Upper lobe of left lung (tissue), 6 donors: ENCODE measurements around the gene ANO2. TPM values are rescaled to one million over a fixed set of nuclear protein-coding genes. Genes with fewer than 3 reads are reported as not detected.
A peak's percentile ranks its signal among the peaks of the same experiment; 100 is the strongest.

Experiments used
- ATAC-seq, 2 donors: fragments of 200-7000 bp; cut with Tn5 transposase; one replicate each; pipeline ENCODE4 v1.9.1; 2022; ENCODE audit warnings: mild to moderate bottlenecking in 2 of 2, moderate library complexity in 2 of 2; ENCODE audit not compliant: low FRiP score in 2 of 2
- DNase-seq, 2 donors: peaks; one replicate each; pipeline ENCODE4 v3.0.0-alpha.2; 2019 to 2020
- H3K27ac ChIP-seq, 4 donors: fragments of 200-600 bp; sonication (generic); one replicate each; pipeline ENCODE4 v1.5.1; 2016 to 2019
- H3K27me3 ChIP-seq, 4 donors: fragments of 200-600 bp; sonication (generic); one replicate each; pipeline ENCODE4 v1.5.1; 2017 to 2019
- H3K36me3 ChIP-seq, 4 donors: fragments of 200-600 bp; sonication (generic); one replicate each; pipeline ENCODE4 v1.5.1; 2016 to 2019
- H3K4me1 ChIP-seq, 4 donors: fragments of 200-600 bp; sonication (generic); one replicate each; pipeline ENCODE4 v1.5.1; 2018 to 2019
- H3K4me3 ChIP-seq, 4 donors: fragments of 200-600 bp; sonication (generic); one replicate each; pipeline ENCODE4 v1.5.1; 2017 to 2019; ENCODE audit warnings: mild to moderate bottlenecking in 2 of 4, moderate library complexity in 1 of 4
- H3K9me3 ChIP-seq, 4 donors: fragments of 200-600 bp; sonication (generic); one replicate each; pipeline ENCODE4 v1.5.1; 2018 to 2019
- EP300 ChIP-seq, 4 donors: sonication (generic); formaldehyde crosslinking; IDR thresholded peaks; one replicate each; pipeline ENCODE4 v1.5.1; 2017; ENCODE audit warnings: antibody characterized with exemption in 4 of 4, control low read depth in 2 of 4
- POLR2A ChIP-seq, 4 donors: fragments of 450-650 bp; IDR thresholded peaks; one replicate each; pipeline ENCODE4 v1.5.1; 2016 to 2017; ENCODE audit warnings: antibody characterized with exemption in 4 of 4, mild to moderate bottlenecking in 2 of 4
- POLR2AphosphoS5 ChIP-seq, 2 donors: sonication (generic); formaldehyde crosslinking; IDR thresholded peaks; one replicate each; pipeline ENCODE4 v1.5.1; 2017; ENCODE audit warnings: antibody characterized with exemption in 2 of 2
- WGBS, 2 donors: methylation state at CpG; one replicate each; pipeline ENCODE4 v1.1.5; 2017 to 2018; 5-methylcytosine and 5-hydroxymethylcytosine counted together
- total RNA-seq, 6 donors: library from RNA; depleted of rRNA in 4 of 6; stranded (reverse); fragments of >200 nt in 4 of 6; gene quantifications; one replicate each; pipeline versions ENCODE4 v1.1.0 to v1.2.1, GENCODE V29; 2016 to 2021
- TF ChIP-seq, protein P1 (sequence below), 6 experiments: fragments of 450-650 bp in 4 of 6; fragments of 200-600 bp in 2 of 6; sonication (generic) in 2 of 6; IDR thresholded peaks; one replicate each; pipeline ENCODE4 v1.5.1; 2016 to 2019; ENCODE audit warnings: antibody characterized with exemption in 6 of 6
- donor health status: DM: no; HTN: no; CAD: no; lungs with moderate emphysema.
- donor health status: DM: no; HTN: yes; CAD: no; lungs with severe emphysema.

Gene ANO2
- total RNA-seq, 6 donors from 2014 or later = 4.4 to 78.6 (median 17.5) TPM

DNA sequence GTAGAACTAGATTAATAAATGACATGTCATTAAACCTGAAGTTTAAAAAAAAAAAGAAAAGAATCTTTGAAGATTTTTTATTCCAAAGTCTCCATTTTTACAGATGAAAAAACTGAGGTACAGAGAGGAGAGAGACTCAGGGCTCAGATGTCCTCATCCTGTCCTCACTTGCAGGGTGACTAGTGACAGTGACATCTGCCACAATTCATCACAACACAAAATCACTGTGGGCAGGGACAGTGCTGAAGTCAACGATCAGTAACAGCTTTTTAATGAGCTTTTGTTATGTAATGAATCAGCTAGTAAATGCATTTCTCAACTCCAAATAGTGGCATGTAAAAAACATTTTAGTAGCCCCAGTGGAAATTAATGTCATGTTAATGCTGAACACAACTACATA, 374.6 kb downstream of the ANO2 start:
- H3K27ac ChIP-seq = no peak overlapping the region
- no peaks in the 10 kb centered on the region for H3K27me3 ChIP-seq
- TF ChIP-seq EP300 (IDR thresholded peaks at IDR 0.05) (no peak), POLR2A (IDR thresholded peaks at IDR 0.05) (no peak), POLR2AphosphoS5 (IDR thresholded peaks at IDR 0.05) (no peak)
- TF ChIP-seq, protein P1, sequence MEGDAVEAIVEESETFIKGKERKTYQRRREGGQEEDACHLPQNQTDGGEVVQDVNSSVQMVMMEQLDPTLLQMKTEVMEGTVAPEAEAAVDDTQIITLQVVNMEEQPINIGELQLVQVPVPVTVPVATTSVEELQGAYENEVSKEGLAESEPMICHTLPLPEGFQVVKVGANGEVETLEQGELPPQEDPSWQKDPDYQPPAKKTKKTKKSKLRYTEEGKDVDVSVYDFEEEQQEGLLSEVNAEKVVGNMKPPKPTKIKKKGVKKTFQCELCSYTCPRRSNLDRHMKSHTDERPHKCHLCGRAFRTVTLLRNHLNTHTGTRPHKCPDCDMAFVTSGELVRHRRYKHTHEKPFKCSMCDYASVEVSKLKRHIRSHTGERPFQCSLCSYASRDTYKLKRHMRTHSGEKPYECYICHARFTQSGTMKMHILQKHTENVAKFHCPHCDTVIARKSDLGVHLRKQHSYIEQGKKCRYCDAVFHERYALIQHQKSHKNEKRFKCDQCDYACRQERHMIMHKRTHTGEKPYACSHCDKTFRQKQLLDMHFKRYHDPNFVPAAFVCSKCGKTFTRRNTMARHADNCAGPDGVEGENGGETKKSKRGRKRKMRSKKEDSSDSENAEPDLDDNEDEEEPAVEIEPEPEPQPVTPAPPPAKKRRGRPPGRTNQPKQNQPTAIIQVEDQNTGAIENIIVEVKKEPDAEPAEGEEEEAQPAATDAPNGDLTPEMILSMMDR (IDR thresholded peaks at IDR 0.05) = no peak
- H3K36me3 ChIP-seq = peaks cover 0 to 5% (median 0%) of the 10 kb centered on the region in 4 donors
- DNase-seq (no peak), ATAC-seq (no peak)
- WGBS, 2 donors = 52 to 67% methylated on average over 1 of the region's 1 CpG
- H3K4me3 ChIP-seq = no peak overlapping the region
- no peaks in the 10 kb centered on the region for H3K4me1 ChIP-seq
- H3K9me3 ChIP-seq = no peaks in the 10 kb centered on the region

DNA sequence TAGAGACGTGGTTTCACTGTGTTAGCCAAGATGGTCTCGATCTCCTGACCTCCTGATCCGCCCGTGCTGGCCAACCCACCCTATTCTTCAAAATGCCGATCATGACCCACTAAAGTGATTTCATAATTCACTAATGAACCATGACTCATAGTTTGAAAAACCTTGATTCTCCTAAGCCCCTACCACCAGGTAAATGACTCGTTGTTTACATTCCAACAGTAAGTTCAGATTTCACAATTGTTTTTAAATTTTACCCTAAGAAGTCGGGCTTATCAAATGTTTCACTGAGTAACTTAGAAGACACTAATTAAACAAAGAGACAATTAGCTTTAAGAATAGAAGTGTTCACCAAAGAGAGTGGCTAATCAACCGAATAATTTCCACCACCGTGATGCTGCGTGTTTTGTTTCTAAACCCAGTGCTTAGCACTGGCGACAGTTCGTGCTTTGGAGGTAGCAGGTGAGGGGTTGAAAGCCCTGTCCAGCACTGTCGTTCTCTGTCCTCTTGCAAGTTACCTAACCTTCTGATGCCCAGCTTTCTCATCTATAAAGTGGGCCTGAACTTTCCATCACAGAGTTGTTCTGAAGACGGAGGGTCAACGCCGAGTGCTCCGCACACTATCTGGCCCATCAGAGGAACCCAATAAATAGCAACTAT, 376.6 kb downstream of the ANO2 start:
- TF ChIP-seq POLR2AphosphoS5 (IDR thresholded peaks at IDR 0.05) = no peak
- no peak for TF ChIP-seq EP300 (IDR thresholded peaks at IDR 0.05)
- no peak for TF ChIP-seq POLR2A (IDR thresholded peaks at IDR 0.05)
- TF ChIP-seq, protein P1 (IDR thresholded peaks at IDR 0.05) = no peak
- Histone ChIP-seq H3K9me3 (no peaks in the 10 kb centered on the region), H3K27ac (no peak overlapping the region), H3K4me1 (no peaks in the 10 kb centered on the region), H3K36me3 (peaks cover 0 to 10% (median 0%) of the 10 kb centered on the region in 4 donors), H3K27me3 (no peaks in the 10 kb centered on the region), H3K4me3 (no peak overlapping the region)
- DNase-seq (no peak), ATAC-seq (no peak)
- 69 to 75% methylated on average over 17 of the region's 17 CpGs for WGBS, 2 donors

DNA sequence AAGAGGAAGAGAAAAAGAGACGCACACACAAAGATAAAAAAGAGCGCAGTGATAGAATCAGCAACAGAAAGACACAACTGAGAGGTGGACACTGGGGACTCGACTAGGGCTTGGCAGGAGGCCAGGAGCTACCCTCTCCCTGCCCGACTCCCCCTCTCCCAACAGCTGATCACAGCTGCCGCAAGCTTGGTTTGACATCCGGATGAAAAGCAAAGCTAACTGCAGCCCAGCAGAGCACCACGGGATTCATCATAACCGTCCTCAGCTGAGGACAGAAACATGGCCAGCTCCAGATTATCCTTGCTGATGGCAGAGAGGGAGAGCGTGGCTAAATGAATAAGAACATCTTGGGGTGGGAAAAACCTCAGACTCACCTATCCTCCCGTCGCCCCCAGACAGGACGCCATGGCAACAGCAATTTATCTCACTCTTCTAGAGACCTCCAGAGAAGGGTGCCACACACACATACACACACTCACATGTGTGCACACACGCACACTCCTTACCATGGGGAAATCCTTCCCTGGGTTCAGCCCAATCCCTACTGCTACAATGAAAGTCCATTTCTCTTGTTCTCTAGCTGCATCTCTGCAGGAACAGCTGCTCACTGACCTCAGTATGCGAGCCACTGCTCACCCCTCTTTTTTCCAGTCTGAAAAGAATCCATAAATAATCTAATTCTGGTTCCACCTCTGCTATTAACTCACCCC, 377.9 kb downstream of the ANO2 start:
- ATAC-seq (peak in 1 of 2 donors; percentile 13), DNase-seq (no peak)
- Histone ChIP-seq H3K9me3 (no peaks in the 10 kb centered on the region), H3K4me1 (no peaks in the 10 kb centered on the region), H3K4me3 (no peak overlapping the region), H3K36me3 (peaks cover 0 to 15% (median 0%) of the 10 kb centered on the region in 4 donors), H3K27ac (no peak overlapping the region), H3K27me3 (no peaks in the 10 kb centered on the region)
- 63 to 67% methylated on average over 14 of the region's 14 CpGs for WGBS, 2 donors
- TF ChIP-seq POLR2A (IDR thresholded peaks at IDR 0.05) = no peak
- no peak for TF ChIP-seq POLR2AphosphoS5 (IDR thresholded peaks at IDR 0.05)
- TF ChIP-seq EP300 (IDR thresholded peaks at IDR 0.05) = no peak
- TF ChIP-seq, protein P1 (IDR thresholded peaks at IDR 0.05) = no peak

DNA sequence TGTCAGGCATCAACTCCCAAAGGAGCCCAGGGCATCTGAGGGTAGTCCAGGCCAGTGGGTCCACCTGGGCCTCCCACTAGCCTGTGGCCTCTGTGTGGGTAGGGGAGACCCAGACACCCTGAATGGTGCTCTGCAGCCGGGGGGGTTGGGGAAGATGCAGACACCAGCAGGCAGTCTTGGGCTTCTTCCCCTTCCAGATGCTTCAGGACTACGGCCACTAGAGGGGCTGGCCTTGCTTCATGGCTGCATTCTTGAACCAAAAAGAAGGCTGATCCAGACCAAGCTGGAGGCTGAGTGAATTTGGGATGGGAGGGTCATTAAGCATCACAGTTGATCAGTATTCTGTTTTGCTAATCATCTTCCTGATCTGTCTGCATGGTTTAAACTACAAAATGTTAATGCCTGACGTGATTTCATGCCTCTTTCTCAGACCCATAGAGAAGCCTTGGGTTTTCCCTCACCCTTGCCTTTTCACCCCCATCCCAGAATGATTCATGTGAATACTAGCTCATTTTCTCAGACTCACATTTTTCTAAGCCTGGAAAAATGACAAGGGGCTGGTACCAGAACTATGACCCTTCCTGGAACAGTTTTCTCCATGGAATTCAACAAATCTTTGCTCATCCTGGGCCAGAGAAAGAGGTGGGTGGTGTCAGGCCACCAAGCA, 379.0 kb downstream of the ANO2 start:
- Histone ChIP-seq H3K4me3 (no peak overlapping the region), H3K27me3 (no peaks in the 10 kb centered on the region), H3K27ac (no peak overlapping the region), H3K4me1 (no peaks in the 10 kb centered on the region), H3K36me3 (peaks cover 0 to 12% (median 0%) of the 10 kb centered on the region in 4 donors), H3K9me3 (no peaks in the 10 kb centered on the region)
- TF ChIP-seq POLR2AphosphoS5 (IDR thresholded peaks at IDR 0.05) = no peak
- no peak for TF ChIP-seq EP300 (IDR thresholded peaks at IDR 0.05)
- TF ChIP-seq, protein P1 (IDR thresholded peaks at IDR 0.05) = no peak
- TF ChIP-seq POLR2A (IDR thresholded peaks at IDR 0.05) = no peak
- WGBS, 2 donors = 83 to 89% methylated on average over 3 of the region's 3 CpGs
- no peak for DNase-seq
- ATAC-seq = no peak
